Body of pancreas (tissue), 4 donors: ENCODE data around the gene SART3. TPM values are rescaled to one million over a fixed set of nuclear protein-coding genes. Genes with fewer than 3 reads are reported as not detected.

ENCODE experiments used
- ATAC-seq: fragments of 150-250 bp; one replicate; pipeline ENCODE4 v1.9.1; 2016
- DNase-seq, 4 donors: peaks; one replicate each; pipeline ENCODE4 v3.0.0-alpha.2; 2019
- H3K27ac ChIP-seq, 4 donors: fragments of 200-600 bp; sonication (generic); 1 replicate in 3 of 4; 2 replicates in 1 of 4; pipeline versions ENCODE4 v1.5.1 to v1.6.1; 2016 to 2019; ENCODE audit warnings: mild to moderate bottlenecking in 1 of 4, mixed read lengths in 1 of 4, moderate library complexity in 1 of 4
- H3K27me3 ChIP-seq, 2 donors: fragments of 200-600 bp; sonication (generic); one replicate each; pipeline ENCODE4 v1.6.0; 2016; ENCODE audit warnings: mild to moderate bottlenecking in 1 of 2
- H3K36me3 ChIP-seq, 2 donors: fragments of 200-600 bp; sonication (generic); replicated peaks in 1 of 2; 2 replicates each; pipeline ENCODE4 v1.5.1; 2016; ENCODE audit warnings: low read depth in 2 of 2; ENCODE audit not compliant: insufficient read depth in 1 of 2
- H3K4me1 ChIP-seq: fragments of 200-600 bp; sonication (generic); one replicate; pipeline ENCODE4 v1.6.0; 2016
- H3K4me3 ChIP-seq, 2 donors: fragments of 200-600 bp; sonication (generic); 1 replicate in 1 of 2; 2 replicates in 1 of 2; pipeline ENCODE4 v1.5.1; 2016 to 2019
- H3K9me3 ChIP-seq, 3 donors: fragments of 200-600 bp; sonication (generic); 1 replicate in 2 of 3; 2 replicates in 1 of 3; pipeline ENCODE4 v1.5.1; 2016
- POLR2A ChIP-seq, 3 donors: fragments of 450-650 bp; IDR thresholded peaks; one replicate each; pipeline ENCODE4 v1.6.1; 2016; ENCODE audit warnings: antibody characterized with exemption in 3 of 3, mild to moderate bottlenecking in 2 of 3
- WGBS, 2 donors: methylation state at CpG; one replicate each; pipeline ENCODE4 v1.1.5; 2017; 5-methylcytosine and 5-hydroxymethylcytosine counted together
- intact Hi-C: fragments of 100-400 bp; cut with DNase I; formaldehyde crosslinking; loops from one replicate; pipeline ENCODE4 v1.15.1; 2023
- total RNA-seq, 2 donors: library from RNA; depleted of rRNA; stranded (reverse); fragments of >200 nt; gene quantifications; one replicate each; pipeline ENCODE4 v1.1.0, GENCODE V29; 2016
- TF ChIP-seq, protein P1 (sequence below), 7 experiments: fragments of 450-650 bp in 4 of 7; fragments of 200-600 bp in 3 of 7; sonication (generic) in 3 of 7; IDR thresholded peaks; one replicate each; pipeline ENCODE4 v1.5.1; 2016 to 2019; ENCODE audit warnings: antibody characterized with exemption in 7 of 7

Gene SART3
- total RNA-seq, 2 donors from 2014 or later, result 20.2 to 38.6 TPM

DNA sequence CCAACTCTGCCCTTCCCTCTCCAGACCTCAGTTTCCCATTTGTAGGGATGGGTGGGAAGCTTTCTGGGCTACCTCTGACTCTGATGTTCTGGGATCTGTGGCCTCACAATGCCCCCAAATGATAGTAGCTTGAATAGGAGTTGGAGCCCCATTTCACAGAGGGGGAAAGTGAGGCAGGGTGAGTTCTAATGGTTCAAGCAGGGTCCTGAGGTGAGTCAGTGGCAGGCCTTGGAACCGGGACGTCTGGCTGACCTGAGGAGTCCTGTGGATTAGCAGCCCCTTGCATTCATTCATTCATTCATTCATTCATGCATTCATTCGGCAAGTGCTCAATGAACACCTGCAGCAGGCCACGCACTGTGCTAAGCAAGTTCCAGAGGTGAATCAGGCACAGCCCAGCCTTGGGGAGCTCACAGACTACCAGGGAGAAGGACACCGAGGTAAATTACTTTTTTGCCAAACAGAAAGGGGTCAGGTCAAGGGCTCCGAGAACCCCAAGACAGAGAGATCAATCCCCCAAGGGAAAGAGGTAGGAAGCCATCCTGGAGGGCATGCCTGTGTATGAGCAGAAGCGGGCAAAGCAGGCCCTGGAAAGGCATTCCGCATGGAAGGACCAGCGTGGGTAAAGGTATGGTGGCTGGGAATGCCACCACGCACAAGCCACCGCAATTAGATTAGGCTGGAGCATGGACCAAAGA lies 37.7 kb upstream of the SART3 start:
- TF ChIP-seq, protein P1, sequence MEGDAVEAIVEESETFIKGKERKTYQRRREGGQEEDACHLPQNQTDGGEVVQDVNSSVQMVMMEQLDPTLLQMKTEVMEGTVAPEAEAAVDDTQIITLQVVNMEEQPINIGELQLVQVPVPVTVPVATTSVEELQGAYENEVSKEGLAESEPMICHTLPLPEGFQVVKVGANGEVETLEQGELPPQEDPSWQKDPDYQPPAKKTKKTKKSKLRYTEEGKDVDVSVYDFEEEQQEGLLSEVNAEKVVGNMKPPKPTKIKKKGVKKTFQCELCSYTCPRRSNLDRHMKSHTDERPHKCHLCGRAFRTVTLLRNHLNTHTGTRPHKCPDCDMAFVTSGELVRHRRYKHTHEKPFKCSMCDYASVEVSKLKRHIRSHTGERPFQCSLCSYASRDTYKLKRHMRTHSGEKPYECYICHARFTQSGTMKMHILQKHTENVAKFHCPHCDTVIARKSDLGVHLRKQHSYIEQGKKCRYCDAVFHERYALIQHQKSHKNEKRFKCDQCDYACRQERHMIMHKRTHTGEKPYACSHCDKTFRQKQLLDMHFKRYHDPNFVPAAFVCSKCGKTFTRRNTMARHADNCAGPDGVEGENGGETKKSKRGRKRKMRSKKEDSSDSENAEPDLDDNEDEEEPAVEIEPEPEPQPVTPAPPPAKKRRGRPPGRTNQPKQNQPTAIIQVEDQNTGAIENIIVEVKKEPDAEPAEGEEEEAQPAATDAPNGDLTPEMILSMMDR (IDR thresholded peaks at IDR 0.05), result no peak
- DNase-seq, result no peak
- 70 to 76% methylated on average over 11 of the region's 11 CpGs for WGBS, 2 donors
- Histone ChIP-seq H3K9me3 (no peaks in the 10 kb centered on the region), H3K27ac (no peak overlapping the region), H3K4me3 (no peak overlapping the region), H3K27me3 (no peaks in the 10 kb centered on the region), H3K4me1 (no peaks in the 10 kb centered on the region), H3K36me3 (no peaks in the 10 kb centered on the region)
- intact Hi-C loops, result no loop called here
- ATAC-seq, result no peak

DNA sequence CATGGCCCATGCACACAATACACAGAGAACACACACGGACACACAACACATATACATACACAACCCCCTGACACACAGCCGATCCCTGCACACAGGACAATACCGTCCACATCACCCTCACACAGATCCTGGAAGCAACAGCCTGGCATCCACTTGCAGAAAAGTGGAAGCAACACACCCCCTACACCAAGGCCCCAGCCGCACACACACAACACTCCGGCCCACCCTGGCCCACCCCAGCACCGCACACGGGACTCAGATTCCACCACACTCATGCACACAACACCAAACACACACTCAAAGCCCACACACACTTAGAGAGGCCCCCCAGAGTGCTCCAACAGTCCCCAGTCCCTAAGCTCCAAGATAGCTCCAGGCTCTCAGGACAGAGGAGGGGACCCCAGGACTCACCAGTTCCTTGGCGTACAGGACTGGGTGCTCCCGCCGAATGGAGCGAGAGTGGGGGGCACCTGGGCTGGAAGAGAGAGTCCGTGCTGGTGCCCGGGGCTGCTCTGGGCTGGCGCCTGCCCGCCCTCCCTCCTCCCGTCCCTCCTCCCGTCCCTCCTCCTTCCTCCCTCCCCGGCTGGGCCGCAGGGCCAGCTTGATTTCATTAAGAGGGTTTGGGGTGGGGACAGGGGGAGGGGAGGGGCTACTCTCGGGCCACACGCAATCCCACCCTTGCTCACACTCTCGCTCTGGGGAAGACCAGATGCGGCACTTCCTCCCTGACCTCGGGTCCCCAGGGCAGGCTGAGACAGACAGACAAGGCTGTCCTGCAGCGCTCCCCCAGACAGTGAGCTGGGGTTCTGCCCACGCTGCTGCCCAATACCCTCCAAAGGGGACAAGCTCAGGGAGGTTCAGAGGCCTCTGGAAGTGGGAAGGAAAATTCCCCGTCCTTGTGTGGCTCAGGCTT lies 36.8 kb upstream of the SART3 start, which contains the start of gene TMEM119:
Gene TMEM119, minus strand, starts transcription at position 526 of the 913 bp plus-strand sequence. CDS start 5,701 bp downstream, outside the sequence.
- H3K27me3 ChIP-seq, result no peaks in the 10 kb centered on the region
- ATAC-seq (peak; percentile 22), DNase-seq (peak in 1 of 4 donors; percentile 20)
- H3K9me3 ChIP-seq, result no peaks in the 10 kb centered on the region
- TF ChIP-seq POLR2A (IDR thresholded peaks at IDR 0.05), result no peak
- TF ChIP-seq, protein P1 (IDR thresholded peaks at IDR 0.05), result no peak
- H3K4me3 ChIP-seq, result no peak within 1 kb of the TSS
- intact Hi-C loops, result no loop called here
- no peak within 1 kb of the TSS for H3K27ac ChIP-seq
- H3K4me1 ChIP-seq, result no peaks in the 10 kb centered on the region
- no peaks in the 10 kb centered on the region for H3K36me3 ChIP-seq
- WGBS, 2 donors, result 30 to 62% methylated on average over 7 to 27 of the region's 27 CpGs

DNA sequence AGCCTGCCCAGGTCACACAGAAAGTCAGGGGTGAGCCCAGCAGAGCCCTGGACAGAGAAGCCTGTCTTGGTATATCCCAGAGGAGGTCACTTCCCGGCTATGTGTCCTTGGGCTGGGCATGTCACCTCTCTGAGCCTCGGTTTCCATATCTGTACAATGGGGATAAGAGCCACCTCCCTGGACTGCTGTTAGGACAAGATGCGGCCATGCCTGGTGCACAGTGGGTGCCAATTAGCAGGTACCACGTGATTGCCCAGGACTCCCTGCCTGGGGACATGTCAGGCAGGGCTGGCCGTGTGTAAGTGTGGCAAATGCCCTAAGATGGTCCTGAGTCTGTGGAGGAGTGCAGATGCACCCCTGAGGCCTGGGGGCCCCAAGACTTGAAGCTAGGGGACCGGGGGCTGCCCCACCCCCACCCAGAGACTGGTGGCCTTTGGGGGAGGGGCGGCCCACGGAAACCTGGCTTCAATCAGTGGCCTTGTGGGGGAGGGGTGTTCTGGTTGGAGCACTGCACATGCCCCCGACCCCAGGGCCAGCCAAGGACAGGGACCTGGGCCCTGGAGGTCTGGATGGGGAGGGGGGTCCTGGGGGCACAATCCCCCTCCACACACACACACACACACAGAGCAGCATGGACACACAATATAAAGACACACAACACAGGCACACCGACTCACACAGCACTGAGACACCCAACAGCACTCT lies 36.0 kb upstream of the SART3 start:
- DNase-seq (no peak), ATAC-seq (no peak)
- Histone ChIP-seq H3K4me3 (no peak overlapping the region), H3K27me3 (no peaks in the 10 kb centered on the region), H3K27ac (no peak overlapping the region), H3K4me1 (no peaks in the 10 kb centered on the region), H3K36me3 (no peaks in the 10 kb centered on the region), H3K9me3 (no peaks in the 10 kb centered on the region)
- TF ChIP-seq POLR2A (IDR thresholded peaks at IDR 0.05), result no peak
- TF ChIP-seq, protein P1 (IDR thresholded peaks at IDR 0.05), result no peak
- WGBS, 2 donors, result 43 to 44% methylated on average over 1 to 8 of the region's 10 CpGs
- intact Hi-C loops, result no loop called here

DNA sequence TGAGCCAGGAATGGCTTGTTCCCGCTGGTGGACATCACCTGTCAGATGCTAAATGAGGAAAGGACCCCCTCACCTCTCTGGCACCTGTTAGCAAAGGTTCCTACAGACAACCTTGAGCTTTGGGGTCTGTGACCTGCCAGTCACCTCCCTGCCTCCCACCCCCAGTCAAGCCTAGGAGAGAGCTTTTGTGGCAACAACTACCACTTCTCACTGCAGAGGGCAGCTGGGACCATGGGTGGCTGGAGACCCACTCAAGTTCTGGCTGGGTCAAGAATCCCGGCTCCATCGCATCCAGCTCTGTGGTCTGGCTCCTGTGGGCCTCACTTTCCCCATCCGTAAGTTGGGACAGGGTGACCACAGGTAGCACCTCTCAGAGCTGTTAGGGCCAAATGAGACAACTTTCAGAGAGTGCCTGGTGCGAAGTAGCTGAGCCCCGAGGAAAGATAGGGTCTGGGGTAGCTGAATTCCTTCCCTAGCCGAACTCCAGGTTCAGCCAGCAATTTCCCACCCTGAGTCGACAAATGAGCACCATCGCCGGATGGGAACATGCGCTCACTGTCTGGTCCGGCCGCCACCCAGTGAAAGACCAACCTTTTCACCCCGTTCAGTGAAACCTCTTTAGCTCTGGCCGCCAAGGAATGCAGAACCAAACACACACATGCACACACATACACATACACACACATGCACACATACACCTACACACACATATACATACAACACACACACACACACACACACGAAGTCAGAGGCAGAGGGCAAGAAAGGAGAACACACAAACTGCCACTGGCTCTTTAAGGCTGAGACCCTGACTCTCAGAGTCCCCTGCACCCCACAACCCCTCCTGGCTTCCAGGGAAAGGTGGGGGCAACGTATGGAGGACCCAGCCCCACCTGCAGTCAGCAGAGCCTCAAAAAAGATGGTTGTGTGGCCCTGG lies 35.0 kb upstream of the SART3 start:
- DNase-seq, result no peak
- WGBS, 2 donors, result 64 to 75% methylated on average over 12 to 17 of the region's 17 CpGs
- intact Hi-C loops, result no loop called here
- no peak overlapping the region for H3K4me3 ChIP-seq
- no peaks in the 10 kb centered on the region for H3K4me1 ChIP-seq
- H3K27ac ChIP-seq, result no peak overlapping the region
- TF ChIP-seq POLR2A (IDR thresholded peaks at IDR 0.05), result no peak
- TF ChIP-seq, protein P1 (IDR thresholded peaks at IDR 0.05), result no peak
- no peaks in the 10 kb centered on the region for H3K27me3 ChIP-seq
- H3K9me3 ChIP-seq, result no peaks in the 10 kb centered on the region
- no peak for ATAC-seq
- no peaks in the 10 kb centered on the region for H3K36me3 ChIP-seq
